GM20431 (cell line): ENCODE measurements around the gene TPSG1.

Experiments
- in situ Hi-C: fragments of 300-500 bp; cut with MseI, MboI; formaldehyde crosslinking; loops from one replicate; pipeline ENCODE4 v1.15.0; 2020; ENCODE audit warnings: low sequenced_read_pairs; ENCODE audit not compliant: unreplicated experiment

Gene TPSG1

GRCh38 chr16:1181404-1182315, 43.4 kb downstream of the TPSG1 start:
- in situ Hi-C loops = no loop called here

- in situ Hi-C loops = no loop called here
Observed at GRCh38 chr16:1180549-1181403, 44.3 kb downstream of the TPSG1 start.

- in situ Hi-C loops = no loop called here
Observed at GRCh38 chr16:1178295-1178910, 46.7 kb downstream of the TPSG1 start.

GRCh38 chr16:1177750-1178149, 47.3 kb downstream of the TPSG1 start:
- in situ Hi-C loops = no loop called here

- in situ Hi-C loops = no loop called here
Observed at GRCh38 chr16:1177053-1177452, 48.0 kb downstream of the TPSG1 start.

- in situ Hi-C loops = no loop called here
Observed at GRCh38 chr16:1176280-1176897, 48.7 kb downstream of the TPSG1 start.

GRCh38 chr16:1175566-1176279, 49.3 kb downstream of the TPSG1 start:
- in situ Hi-C loops = no loop called here

GRCh38 chr16:1174477-1175357, 50.4 kb downstream of the TPSG1 start:
- in situ Hi-C loops = no loop called here

GRCh38 chr16:1173788-1174451, 51.1 kb downstream of the TPSG1 start:
- in situ Hi-C loops = no loop called here

- in situ Hi-C loops = no loop called here
Observed at GRCh38 chr16:1172651-1173050, 52.4 kb downstream of the TPSG1 start.

- in situ Hi-C loops = no loop called here
Observed at GRCh38 chr16:1171854-1172428, 53.1 kb downstream of the TPSG1 start.
